ENCODE measurements around the gene DOK6. TPM values are rescaled to one million over a fixed set of nuclear protein-coding genes. Genes with fewer than 3 reads are reported as not detected.

Gene DOK6
- total and polyA plus RNA-seq, 2 experiments from 2014 or later: 0.29 to 0.42 TPM

DNA sequence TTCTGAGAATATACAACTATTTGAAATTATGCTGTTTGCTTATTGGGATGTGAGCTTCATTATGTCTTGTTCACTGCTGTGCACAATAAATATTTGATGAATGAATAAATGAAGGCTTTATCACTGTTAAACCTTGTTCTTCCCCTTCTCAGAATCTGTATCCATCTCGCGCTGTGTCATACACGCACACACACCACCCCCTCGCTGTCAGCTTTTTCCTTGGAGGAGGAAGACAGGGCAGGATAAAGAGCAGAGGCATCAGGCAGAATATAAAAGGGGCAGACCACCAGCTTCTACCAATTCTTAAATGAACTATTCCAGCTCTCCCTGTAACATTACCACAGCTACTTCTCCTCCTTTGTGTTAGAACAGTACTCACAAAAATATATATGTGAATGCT lies 472.0 kb downstream of the DOK6 start:
- no peaks in the 10 kb centered on the region for H3K36me3 ChIP-seq (ENCODE audit: insufficient read depth)
- Mint-ChIP-seq H3K9me3 (no peaks in the 10 kb centered on the region), H3K27me3 (ENCODE audit: insufficient read depth, low read depth, poor library complexity) (no peaks in the 10 kb centered on the region), H3K36me3 (ENCODE audit: low read depth) (no peaks in the 10 kb centered on the region; the same call in 1 of the 3 replicates), H3K4me1 (peaks cover 12% of the 10 kb centered on the region), H3K4me3 (no peak overlapping the region), H3K27ac (no peak overlapping the region)
- H2AFZ ChIP-seq: no peak overlapping the region
- no peak overlapping the region for H3K4me3 ChIP-seq
- H3K9me2 ChIP-seq (ENCODE audit: insufficient read depth): peaks cover 6% of the 10 kb centered on the region
- H3K4me1 ChIP-seq (ENCODE audit: insufficient read depth): no peaks in the 10 kb centered on the region
- ATAC-seq (no peak), DNase-seq (ENCODE audit: low spot score) (no peak)
- no peaks in the 10 kb centered on the region for H3K79me2 ChIP-seq (replicated peaks; ENCODE audit: insufficient read depth)
- TF ChIP-seq, protein P1, sequence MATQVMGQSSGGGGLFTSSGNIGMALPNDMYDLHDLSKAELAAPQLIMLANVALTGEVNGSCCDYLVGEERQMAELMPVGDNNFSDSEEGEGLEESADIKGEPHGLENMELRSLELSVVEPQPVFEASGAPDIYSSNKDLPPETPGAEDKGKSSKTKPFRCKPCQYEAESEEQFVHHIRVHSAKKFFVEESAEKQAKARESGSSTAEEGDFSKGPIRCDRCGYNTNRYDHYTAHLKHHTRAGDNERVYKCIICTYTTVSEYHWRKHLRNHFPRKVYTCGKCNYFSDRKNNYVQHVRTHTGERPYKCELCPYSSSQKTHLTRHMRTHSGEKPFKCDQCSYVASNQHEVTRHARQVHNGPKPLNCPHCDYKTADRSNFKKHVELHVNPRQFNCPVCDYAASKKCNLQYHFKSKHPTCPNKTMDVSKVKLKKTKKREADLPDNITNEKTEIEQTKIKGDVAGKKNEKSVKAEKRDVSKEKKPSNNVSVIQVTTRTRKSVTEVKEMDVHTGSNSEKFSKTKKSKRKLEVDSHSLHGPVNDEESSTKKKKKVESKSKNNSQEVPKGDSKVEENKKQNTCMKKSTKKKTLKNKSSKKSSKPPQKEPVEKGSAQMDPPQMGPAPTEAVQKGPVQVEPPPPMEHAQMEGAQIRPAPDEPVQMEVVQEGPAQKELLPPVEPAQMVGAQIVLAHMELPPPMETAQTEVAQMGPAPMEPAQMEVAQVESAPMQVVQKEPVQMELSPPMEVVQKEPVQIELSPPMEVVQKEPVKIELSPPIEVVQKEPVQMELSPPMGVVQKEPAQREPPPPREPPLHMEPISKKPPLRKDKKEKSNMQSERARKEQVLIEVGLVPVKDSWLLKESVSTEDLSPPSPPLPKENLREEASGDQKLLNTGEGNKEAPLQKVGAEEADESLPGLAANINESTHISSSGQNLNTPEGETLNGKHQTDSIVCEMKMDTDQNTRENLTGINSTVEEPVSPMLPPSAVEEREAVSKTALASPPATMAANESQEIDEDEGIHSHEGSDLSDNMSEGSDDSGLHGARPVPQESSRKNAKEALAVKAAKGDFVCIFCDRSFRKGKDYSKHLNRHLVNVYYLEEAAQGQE (IDR thresholded peaks at IDR 0.05; ENCODE audit: unreplicated experiment): no peak
- TF ChIP-seq STAT1 (IDR thresholded peaks at IDR 0.05; ENCODE audit: unreplicated experiment): no peak
- TF ChIP-seq NANOG (IDR thresholded peaks at IDR 0.05; ENCODE audit: borderline replicate concordance): no peak
- TF ChIP-seq, protein P2, sequence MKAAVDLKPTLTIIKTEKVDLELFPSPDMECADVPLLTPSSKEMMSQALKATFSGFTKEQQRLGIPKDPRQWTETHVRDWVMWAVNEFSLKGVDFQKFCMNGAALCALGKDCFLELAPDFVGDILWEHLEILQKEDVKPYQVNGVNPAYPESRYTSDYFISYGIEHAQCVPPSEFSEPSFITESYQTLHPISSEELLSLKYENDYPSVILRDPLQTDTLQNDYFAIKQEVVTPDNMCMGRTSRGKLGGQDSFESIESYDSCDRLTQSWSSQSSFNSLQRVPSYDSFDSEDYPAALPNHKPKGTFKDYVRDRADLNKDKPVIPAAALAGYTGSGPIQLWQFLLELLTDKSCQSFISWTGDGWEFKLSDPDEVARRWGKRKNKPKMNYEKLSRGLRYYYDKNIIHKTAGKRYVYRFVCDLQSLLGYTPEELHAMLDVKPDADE (IDR thresholded peaks at IDR 0.05): no peak
- TF ChIP-seq, protein P3, sequence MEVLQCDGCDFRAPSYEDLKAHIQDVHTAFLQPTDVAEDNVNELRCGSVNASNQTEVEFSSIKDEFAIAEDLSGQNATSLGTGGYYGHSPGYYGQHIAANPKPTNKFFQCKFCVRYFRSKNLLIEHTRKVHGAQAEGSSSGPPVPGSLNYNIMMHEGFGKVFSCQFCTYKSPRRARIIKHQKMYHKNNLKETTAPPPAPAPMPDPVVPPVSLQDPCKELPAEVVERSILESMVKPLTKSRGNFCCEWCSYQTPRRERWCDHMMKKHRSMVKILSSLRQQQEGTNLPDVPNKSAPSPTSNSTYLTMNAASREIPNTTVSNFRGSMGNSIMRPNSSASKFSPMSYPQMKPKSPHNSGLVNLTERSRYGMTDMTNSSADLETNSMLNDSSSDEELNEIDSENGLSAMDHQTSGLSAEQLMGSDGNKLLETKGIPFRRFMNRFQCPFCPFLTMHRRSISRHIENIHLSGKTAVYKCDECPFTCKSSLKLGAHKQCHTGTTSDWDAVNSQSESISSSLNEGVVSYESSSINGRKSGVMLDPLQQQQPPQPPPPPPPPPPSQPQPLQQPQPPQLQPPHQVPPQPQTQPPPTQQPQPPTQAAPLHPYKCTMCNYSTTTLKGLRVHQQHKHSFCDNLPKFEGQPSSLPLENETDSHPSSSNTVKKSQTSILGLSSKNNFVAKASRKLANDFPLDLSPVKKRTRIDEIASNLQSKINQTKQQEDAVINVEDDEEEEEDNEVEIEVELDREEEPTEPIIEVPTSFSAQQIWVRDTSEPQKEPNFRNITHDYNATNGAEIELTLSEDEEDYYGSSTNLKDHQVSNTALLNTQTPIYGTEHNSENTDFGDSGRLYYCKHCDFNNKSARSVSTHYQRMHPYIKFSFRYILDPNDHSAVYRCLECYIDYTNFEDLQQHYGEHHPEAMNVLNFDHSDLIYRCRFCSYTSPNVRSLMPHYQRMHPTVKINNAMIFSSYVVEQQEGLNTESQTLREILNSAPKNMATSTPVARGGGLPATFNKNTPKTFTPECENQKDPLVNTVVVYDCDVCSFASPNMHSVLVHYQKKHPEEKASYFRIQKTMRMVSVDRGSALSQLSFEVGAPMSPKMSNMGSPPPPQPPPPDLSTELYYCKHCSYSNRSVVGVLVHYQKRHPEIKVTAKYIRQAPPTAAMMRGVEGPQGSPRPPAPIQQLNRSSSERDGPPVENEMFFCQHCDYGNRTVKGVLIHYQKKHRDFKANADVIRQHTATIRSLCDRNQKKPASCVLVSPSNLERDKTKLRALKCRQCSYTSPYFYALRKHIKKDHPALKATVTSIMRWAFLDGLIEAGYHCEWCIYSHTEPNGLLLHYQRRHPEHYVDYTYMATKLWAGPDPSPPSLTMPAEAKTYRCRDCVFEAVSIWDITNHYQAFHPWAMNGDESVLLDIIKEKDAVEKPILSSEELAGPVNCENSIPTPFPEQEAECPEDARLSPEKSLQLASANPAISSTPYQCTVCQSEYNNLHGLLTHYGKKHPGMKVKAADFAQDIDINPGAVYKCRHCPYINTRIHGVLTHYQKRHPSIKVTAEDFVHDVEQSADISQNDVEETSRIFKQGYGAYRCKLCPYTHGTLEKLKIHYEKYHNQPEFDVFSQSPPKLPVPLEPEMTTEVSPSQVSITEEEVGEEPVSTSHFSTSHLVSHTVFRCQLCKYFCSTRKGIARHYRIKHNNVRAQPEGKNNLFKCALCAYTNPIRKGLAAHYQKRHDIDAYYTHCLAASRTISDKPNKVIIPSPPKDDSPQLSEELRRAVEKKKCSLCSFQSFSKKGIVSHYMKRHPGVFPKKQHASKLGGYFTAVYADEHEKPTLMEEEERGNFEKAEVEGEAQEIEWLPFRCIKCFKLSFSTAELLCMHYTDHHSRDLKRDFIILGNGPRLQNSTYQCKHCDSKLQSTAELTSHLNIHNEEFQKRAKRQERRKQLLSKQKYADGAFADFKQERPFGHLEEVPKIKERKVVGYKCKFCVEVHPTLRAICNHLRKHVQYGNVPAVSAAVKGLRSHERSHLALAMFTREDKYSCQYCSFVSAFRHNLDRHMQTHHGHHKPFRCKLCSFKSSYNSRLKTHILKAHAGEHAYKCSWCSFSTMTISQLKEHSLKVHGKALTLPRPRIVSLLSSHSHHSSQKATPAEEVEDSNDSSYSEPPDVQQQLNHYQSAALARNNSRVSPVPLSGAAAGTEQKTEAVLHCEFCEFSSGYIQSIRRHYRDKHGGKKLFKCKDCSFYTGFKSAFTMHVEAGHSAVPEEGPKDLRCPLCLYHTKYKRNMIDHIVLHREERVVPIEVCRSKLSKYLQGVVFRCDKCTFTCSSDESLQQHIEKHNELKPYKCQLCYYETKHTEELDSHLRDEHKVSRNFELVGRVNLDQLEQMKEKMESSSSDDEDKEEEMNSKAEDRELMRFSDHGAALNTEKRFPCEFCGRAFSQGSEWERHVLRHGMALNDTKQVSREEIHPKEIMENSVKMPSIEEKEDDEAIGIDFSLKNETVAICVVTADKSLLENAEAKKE (CRISPR knock-in tag; IDR thresholded peaks at IDR 0.05): no peak
- no peak for TF ChIP-seq ZNF114 (CRISPR knock-in tag; IDR thresholded peaks at IDR 0.05)
- no peak for TF ChIP-seq POLR2AphosphoS5 (IDR thresholded peaks at IDR 0.05; ENCODE audit: low read depth)
- no peak for TF ChIP-seq JUNB (IDR thresholded peaks at IDR 0.05; ENCODE audit: unreplicated experiment)
- no peak for TF ChIP-seq EZH2 (IDR thresholded peaks at IDR 0.05; ENCODE audit: low read depth, unreplicated experiment)
- TF ChIP-seq, protein P4, sequence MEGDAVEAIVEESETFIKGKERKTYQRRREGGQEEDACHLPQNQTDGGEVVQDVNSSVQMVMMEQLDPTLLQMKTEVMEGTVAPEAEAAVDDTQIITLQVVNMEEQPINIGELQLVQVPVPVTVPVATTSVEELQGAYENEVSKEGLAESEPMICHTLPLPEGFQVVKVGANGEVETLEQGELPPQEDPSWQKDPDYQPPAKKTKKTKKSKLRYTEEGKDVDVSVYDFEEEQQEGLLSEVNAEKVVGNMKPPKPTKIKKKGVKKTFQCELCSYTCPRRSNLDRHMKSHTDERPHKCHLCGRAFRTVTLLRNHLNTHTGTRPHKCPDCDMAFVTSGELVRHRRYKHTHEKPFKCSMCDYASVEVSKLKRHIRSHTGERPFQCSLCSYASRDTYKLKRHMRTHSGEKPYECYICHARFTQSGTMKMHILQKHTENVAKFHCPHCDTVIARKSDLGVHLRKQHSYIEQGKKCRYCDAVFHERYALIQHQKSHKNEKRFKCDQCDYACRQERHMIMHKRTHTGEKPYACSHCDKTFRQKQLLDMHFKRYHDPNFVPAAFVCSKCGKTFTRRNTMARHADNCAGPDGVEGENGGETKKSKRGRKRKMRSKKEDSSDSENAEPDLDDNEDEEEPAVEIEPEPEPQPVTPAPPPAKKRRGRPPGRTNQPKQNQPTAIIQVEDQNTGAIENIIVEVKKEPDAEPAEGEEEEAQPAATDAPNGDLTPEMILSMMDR (conservative IDR thresholded peaks at IDR 0.05; ENCODE audit: low read depth in 2 of 2): no peak
- no peak for TF ChIP-seq CREB1 (CRISPR knock-in tag; IDR thresholded peaks at IDR 0.05; ENCODE audit: low read depth)
- no peak for TF ChIP-seq ZNF331 (CRISPR knock-in tag; IDR thresholded peaks at IDR 0.05; ENCODE audit: low read depth)
- TF ChIP-seq EZH2phosphoT487 (IDR thresholded peaks at IDR 0.05; ENCODE audit: unreplicated experiment): no peak
- no peaks in the 10 kb centered on the region for H3K27me3 ChIP-seq (ENCODE audit: insufficient read depth)
- no peaks in the 10 kb centered on the region for H3F3A ChIP-seq (replicated peaks; ENCODE audit: low read depth)
- H4K20me1 ChIP-seq (replicated peaks; ENCODE audit: insufficient read depth): no peaks in the 10 kb centered on the region
- H3K27ac ChIP-seq (ENCODE audit: low read depth): no peak overlapping the region
- H3K4me2 ChIP-seq: no peak overlapping the region
